HG03175 (cell line): ENCODE data around the gene TMEM131.

Experiments
- ATAC-seq: cut with Tn5 transposase; IDR thresholded peaks from one replicate; pipeline ENCODE4 v1.9.1; 2021; ENCODE audit warnings: mild to moderate bottlenecking, moderate library complexity; ENCODE audit not compliant: unreplicated experiment

Gene TMEM131

GRCh38 chr2:97770445-97770844, 225.3 kb downstream of the TMEM131 start:
- no peak for ATAC-seq

DNA sequence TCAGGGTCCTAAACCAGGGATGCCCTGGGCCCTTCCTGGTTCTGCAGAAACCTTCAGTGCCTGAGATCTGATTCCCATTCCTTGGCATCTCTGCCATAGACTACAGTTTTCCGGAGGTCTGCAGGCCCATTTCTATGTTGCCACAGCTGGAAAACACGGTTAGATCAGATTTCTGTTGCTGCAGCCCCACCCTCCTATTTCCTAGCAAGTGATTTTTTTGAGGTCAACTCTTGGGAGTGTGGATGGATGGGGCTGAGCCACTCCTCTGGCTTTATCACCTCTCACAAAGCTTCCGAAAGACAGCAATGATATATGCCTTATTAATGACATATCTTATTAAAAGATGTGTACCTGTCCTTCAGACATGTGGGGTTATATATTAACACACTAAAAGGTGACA, 226.0 kb downstream of the TMEM131 start:
- no peak for ATAC-seq

DNA sequence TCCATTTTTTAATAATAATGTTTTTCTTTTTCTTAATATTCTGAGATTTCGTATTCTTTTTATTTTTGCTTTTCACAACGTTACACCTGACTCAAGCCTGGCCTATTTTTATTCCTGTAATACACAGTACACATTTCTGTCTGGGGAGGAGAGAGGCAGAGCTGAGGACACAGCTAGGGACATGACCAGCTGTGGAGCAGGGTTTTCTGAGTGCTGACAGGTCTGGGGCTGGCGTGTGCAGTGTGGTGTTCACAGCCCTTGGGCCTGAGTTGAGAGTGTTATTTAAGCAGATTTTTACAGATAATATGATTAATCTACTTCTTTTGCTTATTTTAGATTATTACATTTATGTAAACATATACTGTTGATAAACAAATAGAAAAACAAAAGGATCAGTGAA, 226.4 kb downstream of the TMEM131 start:
- ATAC-seq, result no peak

- no peak for ATAC-seq
These were observed 229.2 kb downstream of the TMEM131 start for GRCh38 chr2:97766567-97766966.

- no peak for ATAC-seq
These were observed 229.8 kb downstream of the TMEM131 start for GRCh38 chr2:97765933-97766332.

- ATAC-seq, result no peak
These were observed 231.0 kb downstream of the TMEM131 start for GRCh38 chr2:97764559-97765263.

GRCh38 chr2:97763176-97763845, 232.4 kb downstream of the TMEM131 start:
- ATAC-seq, result no peak

GRCh38 chr2:97761192-97761591, 234.6 kb downstream of the TMEM131 start:
- ATAC-seq, result no peak

DNA sequence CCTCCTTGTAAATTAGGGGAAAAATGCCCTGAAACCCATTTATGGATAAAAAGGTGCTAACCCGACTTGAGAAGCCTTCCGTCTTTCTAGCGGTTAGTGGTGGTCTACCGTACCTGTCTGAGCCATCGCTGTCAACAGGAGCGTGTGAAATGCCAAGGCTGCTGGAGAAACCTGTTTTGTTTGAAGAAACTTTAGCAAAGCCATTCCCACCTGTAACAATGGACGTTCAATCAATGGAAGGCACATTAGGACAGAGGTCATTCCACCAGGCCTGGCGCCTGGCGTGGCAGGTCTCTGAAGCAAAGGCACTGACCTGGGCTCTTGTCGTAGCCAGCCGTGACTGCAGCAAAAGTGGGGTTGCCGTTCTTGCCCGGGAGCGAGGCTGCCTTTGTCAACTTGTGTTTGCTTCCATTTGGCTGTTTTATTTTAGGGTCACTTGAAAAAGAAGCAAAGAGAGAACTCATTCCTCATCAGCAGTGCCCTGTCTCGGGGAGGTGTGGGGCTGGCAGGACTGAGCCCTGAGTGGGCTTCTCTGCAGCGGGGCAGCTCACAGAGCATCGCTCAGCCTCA, 235.2 kb downstream of the TMEM131 start:
- no peak for ATAC-seq

- ATAC-seq, result no peak
These were observed 235.9 kb downstream of the TMEM131 start for GRCh38 chr2:97759727-97760407.

DNA sequence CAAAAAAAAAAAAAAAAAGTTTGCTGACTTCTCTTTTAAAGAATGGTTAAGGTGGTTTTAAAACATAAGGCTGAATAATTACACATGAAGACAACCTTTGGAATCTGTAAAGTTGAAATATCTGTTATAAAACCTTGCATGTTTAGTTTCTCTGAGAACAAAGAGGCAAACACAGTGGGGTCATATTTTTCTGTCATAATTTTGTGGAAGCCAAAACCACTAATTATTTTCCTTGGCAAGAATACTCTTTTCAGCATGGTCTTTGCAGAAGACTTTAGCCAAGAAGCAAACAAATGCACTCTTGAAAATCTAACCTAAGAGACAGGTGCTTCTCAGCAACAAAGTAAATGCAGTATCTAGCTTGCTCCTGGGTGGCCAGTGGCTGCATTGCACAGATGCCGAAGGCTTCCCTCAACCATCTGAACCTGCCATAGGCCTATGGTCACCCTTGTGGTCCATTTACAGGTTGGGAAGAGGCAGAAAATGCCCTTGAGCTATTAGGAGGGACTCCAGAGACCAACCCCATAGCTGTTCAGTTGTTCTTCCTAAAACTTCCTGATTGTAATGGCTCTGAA, 237.5 kb downstream of the TMEM131 start:
- ATAC-seq, result no peak

GRCh38 chr2:97757062-97757461, 238.7 kb downstream of the TMEM131 start:
- ATAC-seq, result no peak

- no peak for ATAC-seq
These were observed 240.3 kb downstream of the TMEM131 start for GRCh38 chr2:97755491-97755890.

DNA sequence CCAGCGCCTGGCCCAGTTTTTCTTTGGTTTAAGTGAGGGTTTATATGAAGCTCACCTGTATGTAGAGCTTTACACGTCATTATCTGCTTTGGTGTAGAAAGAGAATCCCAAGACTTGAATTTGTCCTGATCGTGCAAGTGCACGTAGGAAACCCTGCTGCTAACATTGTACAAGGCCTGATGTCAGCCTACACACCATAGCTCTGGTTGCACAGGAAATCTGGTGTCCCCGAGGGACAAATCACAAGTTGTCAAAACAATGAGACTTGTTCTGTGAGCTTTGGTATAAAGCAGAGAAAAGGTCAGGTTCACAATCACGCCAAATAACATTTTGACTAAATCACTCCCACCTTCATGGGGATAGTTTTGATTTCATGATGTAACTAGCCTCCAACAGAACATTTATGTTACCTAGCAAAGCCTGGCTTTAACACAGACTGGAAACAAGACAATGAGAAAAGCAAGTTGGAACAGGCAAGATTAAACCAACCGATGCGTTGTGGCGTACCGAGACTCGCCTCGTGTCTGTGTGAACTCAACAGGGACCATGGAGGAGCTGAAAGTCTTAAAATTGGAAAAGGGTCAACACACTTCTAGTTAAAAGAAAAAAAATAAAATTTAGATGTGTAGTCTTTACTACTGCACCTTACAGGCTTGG, 240.9 kb downstream of the TMEM131 start:
- no peak for ATAC-seq

DNA sequence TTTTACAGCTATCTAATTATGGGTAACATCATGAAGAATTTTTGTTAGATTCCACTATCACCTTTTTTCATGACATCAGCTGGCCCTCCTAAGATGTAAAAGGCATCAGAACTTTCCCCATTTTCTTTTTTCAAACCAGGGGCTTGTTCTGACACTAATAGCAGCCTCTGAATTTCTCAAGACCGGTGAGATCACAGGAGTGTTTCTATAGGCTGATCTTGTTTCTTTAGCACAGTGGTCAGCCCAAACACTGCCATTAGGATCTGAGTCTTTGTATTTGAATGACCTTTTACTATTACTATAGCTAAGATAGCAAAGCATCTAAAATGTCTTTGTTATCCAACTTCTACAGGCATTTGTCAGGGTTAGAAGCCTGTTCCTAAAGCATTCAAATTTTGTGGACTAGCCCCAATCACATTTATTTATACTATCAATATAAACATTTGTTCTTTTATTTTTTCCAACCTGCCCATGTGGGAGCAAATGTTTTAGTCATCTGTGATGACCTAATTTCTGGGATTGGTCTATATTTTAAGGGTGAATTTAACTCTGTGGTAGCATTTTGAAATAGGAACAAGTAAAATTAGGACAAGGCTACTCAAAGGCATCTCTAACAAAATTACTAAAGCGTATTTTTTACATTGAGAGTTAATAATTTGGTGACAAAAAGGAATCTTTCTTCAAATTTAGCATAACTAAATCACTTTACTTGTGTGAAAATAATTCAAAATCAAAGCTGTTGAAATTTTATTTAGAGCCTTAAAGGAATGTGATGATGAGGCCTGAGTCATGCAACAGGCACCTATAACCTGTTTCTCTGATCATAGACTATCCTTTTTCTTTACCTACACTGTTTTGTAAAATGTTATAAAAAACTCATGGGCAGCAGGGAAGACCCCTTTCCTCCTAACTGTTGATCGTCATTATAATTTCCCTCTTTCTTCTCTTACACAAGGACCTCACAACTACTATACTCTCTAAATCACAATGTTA, 243.1 kb downstream of the TMEM131 start:
- no peak for ATAC-seq

DNA sequence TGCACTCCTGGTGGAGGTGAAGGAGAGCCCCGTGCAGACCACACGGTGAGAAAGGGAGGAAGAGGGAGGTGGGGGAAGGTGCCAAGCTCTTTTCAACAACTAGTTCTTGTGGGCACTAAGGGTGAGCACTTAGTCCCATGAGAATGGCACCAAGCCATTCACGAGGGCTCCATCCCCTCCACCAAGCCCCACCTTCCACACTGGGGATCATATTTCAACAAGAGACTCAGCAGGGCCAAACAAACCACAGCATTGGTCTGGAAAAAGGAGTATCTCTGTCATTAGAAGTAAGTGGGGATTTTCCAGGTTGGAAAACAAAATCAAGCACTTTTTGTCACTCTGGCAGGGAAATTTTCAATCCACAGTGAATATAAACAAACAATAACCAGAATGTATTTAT, 244.0 kb downstream of the TMEM131 start:
- ATAC-seq, result no peak

DNA sequence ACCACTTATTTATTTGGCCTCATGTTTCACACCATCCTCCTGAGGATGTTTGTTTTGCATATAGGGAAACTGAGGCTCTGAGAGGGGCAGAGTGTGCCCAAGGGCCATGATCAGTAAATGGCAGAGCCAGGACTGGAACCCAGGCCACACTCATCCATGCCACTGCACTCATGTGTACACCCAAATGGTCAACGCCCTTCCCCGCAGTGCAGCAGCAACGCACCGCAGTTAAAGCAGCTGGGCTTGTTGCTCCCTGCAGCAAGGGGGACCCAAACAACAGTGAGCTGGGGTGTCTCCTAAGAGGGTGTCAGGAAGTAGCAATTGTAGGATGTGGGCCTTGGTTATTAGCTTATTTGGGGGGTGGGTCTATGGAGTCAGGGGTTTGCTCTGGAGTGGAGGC, 245.7 kb downstream of the TMEM131 start:
- no peak for ATAC-seq

- ATAC-seq, result no peak
These were observed 246.2 kb downstream of the TMEM131 start for GRCh38 chr2:97749581-97749980.

DNA sequence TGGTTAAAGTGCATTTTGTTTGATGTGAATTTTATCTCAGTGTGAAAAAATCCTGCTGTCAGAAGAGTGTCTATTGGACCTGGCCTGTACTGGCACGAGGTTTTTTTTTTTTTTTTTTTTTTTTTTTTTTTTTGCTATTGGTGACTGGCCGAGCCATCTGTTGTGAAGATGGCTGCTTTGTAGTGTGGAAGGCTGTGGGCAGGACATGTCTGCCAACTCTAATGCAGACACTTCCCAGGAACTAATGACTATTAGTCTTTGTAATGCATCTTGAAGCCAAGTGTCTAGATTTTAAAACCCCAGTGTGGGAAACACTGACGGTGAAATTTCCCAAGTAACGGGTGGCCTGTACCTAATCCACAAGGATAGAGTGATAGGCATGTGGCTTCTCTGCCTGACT, 248.0 kb downstream of the TMEM131 start:
- ATAC-seq, result no peak

DNA sequence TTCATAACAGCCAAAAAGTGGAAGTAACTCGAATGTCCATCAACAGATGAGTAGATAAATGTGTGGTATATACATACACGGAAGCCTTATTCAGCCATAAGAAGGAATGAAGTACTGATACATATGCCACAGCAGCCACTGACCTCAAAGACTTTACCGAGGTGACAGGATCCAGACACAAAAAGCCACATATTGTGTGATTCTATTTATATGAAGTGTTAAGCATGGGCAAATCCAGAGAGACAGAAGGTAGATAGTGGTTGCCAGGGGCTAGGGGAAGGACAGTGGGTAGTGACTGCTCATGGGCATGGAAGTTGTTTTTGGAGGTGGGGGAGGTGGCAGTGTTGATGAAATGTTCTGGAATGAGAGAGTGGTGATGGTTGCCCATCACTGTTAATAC, 248.5 kb downstream of the TMEM131 start:
- no peak for ATAC-seq
